Epithelial cell of proximal tubule (primary cell): ENCODE measurements around the gene CCT7. TPM values are rescaled to one million over a fixed set of nuclear protein-coding genes. Genes with fewer than 3 reads are reported as not detected.

ENCODE experiments used
- DNase-seq: peaks from one replicate; pipeline ENCODE4 v3.0.0-alpha.2; 2011; ENCODE audit warnings: low read depth
- H3K4me3 ChIP-seq: 2 replicates; pipeline ENCODE4 v1.5.1; 2011; ENCODE audit warnings: low read depth, mild to moderate bottlenecking, low read length
- CTCF ChIP-seq: conservative IDR thresholded peaks from 2 replicates; pipeline ENCODE4 v1.5.1; 2012; ENCODE audit warnings: low read depth, mild to moderate bottlenecking, low read length
- total RNA-seq: library from RNA; depleted of rRNA; stranded (reverse); fragments of >200 nt; gene quantifications from 2 replicates; pipeline ENCODE4 v1.2.3, GENCODE V29; 2015

The CCT7 gene
- total RNA-seq, 1 donor from 2014 or later = 393 TPM

- H3K4me3 ChIP-seq = no peak overlapping the region
- no peak for TF ChIP-seq CTCF
- DNase-seq = no peak
Observed at GRCh38 chr2:73246850-73247249, 12.7 kb downstream of the CCT7 start.

- H3K4me3 ChIP-seq = no peak overlapping the region
- no peak for TF ChIP-seq CTCF
- DNase-seq = no peak
Observed at GRCh38 chr2:73249636-73250035, 15.5 kb downstream of the CCT7 start.

GRCh38 chr2:73250872-73251846 is 17.1 kb downstream of the CCT7 start:
- no peak overlapping the region for H3K4me3 ChIP-seq
- no peak for TF ChIP-seq CTCF
- no peak for DNase-seq

GRCh38 chr2:73252238-73253027 is 18.3 kb downstream of the CCT7 start:
- no peak for DNase-seq
- no peak overlapping the region for H3K4me3 ChIP-seq
- no peak for TF ChIP-seq CTCF

GRCh38 chr2:73253400-73253799 is 19.3 kb downstream of the CCT7 start:
- no peak for TF ChIP-seq CTCF
- no peak for DNase-seq
- H3K4me3 ChIP-seq = no peak overlapping the region

- DNase-seq = no peak
Observed at GRCh38 chr2:73253901-73254300, 19.8 kb downstream of the CCT7 start.

More at GRCh38 chr2:73253901-73254300, 19.8 kb downstream of the CCT7 start:
- TF ChIP-seq CTCF = no peak
- no peak overlapping the region for H3K4me3 ChIP-seq
